Keratinocyte (primary cell): ENCODE measurements around the gene MERTK. TPM values are rescaled to one million over a fixed set of nuclear protein-coding genes. Genes with fewer than 3 reads are reported as not detected.
A peak's percentile ranks its signal among the peaks of the same experiment; 100 is the strongest.

Source experiments
- DNase-seq: peaks from one replicate; pipeline ENCODE4 v3.0.0-alpha.2; 2011; ENCODE audit warnings: low read depth, missing footprints, low spot score
- FAIRE-seq: peaks from 2 replicates; lab custom pipeline; 2011; peaks lifted over from hg19 to GRCh38; lab: Jason Lieb, UNC
- H2AFZ ChIP-seq: 2 replicates; pipeline ENCODE4 v1.6.0; 2012; ENCODE audit warnings: low read length, control low read depth, inconsistent platforms; ENCODE audit not compliant: control insufficient read depth
- H3K27ac ChIP-seq: 2 replicates; pipeline ENCODE4 v1.5.1; 2011; ENCODE audit warnings: low read length; ENCODE audit not compliant: control insufficient read depth, insufficient read depth
- H3K27me3 ChIP-seq: 3 replicates; pipeline ENCODE4 v1.6.0; 2011; ENCODE audit warnings: low read length; ENCODE audit not compliant: control insufficient read depth, insufficient read depth; ENCODE audit errors: extremely low read depth
- H3K36me3 ChIP-seq, 2 experiments: 2 replicates in 1 of 2; 3 replicates in 1 of 2; pipeline ENCODE4 v1.5.1; 2011; ENCODE audit warnings: low read length in 2 of 2, mild to moderate bottlenecking in 1 of 2; ENCODE audit not compliant: control insufficient read depth in 2 of 2, insufficient read depth in 2 of 2; ENCODE audit errors: extremely low read depth in 1 of 2
- H3K4me1 ChIP-seq: 3 replicates; pipeline ENCODE4 v1.5.1; 2011; ENCODE audit warnings: low read length; ENCODE audit not compliant: control insufficient read depth, insufficient read depth; ENCODE audit errors: extremely low read depth
- H3K4me2 ChIP-seq: 3 replicates; pipeline ENCODE4 v1.6.0; 2011; ENCODE audit warnings: low read depth, low read length; ENCODE audit not compliant: control insufficient read depth, insufficient read depth; ENCODE audit errors: extremely low read depth
- H3K4me3 ChIP-seq, 3 experiments: fragments of 200-600 bp in 1 of 3; sonication (generic) in 1 of 3; 2 replicates in 2 of 3; 3 replicates in 1 of 3; pipeline ENCODE4 v1.5.1; 2011 to 2016; ENCODE audit warnings: low read length in 3 of 3, mild to moderate bottlenecking in 3 of 3, control low read depth in 2 of 3, inconsistent platforms in 1 of 3, low read depth in 1 of 3, mixed read lengths in 1 of 3, mixed run types in 1 of 3, moderate library complexity in 1 of 3; ENCODE audit not compliant: control insufficient read depth in 2 of 3, insufficient read depth in 2 of 3; ENCODE audit errors: extremely low read depth in 1 of 3
- H3K79me2 ChIP-seq: 2 replicates; pipeline ENCODE4 v1.6.0; 2012; ENCODE audit warnings: low read length; ENCODE audit not compliant: control insufficient read depth, insufficient read depth
- H3K9ac ChIP-seq: 3 replicates; pipeline ENCODE4 v1.6.0; 2011; ENCODE audit warnings: low read length; ENCODE audit not compliant: control insufficient read depth, insufficient read depth; ENCODE audit errors: extremely low read depth
- H3K9me1 ChIP-seq: 3 replicates; pipeline ENCODE4 v1.6.0; 2011; ENCODE audit warnings: low read length; ENCODE audit not compliant: control insufficient read depth, insufficient read depth; ENCODE audit errors: extremely low read depth
- H3K9me3 ChIP-seq: 2 replicates; pipeline ENCODE4 v1.5.1; 2012; ENCODE audit warnings: low read depth, low read length; ENCODE audit not compliant: control insufficient read depth
- H4K20me1 ChIP-seq: 3 replicates; pipeline ENCODE4 v1.6.0; 2011; ENCODE audit warnings: low read length; ENCODE audit not compliant: control insufficient read depth, insufficient read depth; ENCODE audit errors: extremely low read depth
- CTCF ChIP-seq, 3 experiments: IDR thresholded peaks in 1 of 3; conservative IDR thresholded peaks in 1 of 3; optimal IDR thresholded peaks in 1 of 3; 2 replicates in 2 of 3; 3 replicates in 1 of 3; pipeline versions ENCODE3 to v1.5.1; 2011; ENCODE audit warnings: low read length in 3 of 3, mild to moderate bottlenecking in 3 of 3, moderate library complexity in 2 of 3, control low read depth in 1 of 3, inconsistent platforms in 1 of 3; ENCODE audit not compliant: insufficient read depth in 2 of 3; ENCODE audit errors: extremely low read depth in 1 of 3
- EZH2 ChIP-seq: IDR thresholded peaks from one replicate; pipeline ENCODE4 v1.6.1; 2012; ENCODE audit warnings: inconsistent platforms, mild to moderate bottlenecking, low read length, moderate library complexity
- dilution Hi-C: fragments of 300-500 bp; cut with MboI; formaldehyde crosslinking; loops from one replicate; pipeline ENCODE4 v1.7.0; 2020; ENCODE audit warnings: low sequenced_read_pairs; ENCODE audit not compliant: extremely low pct_ligation_motif_present
- polyA plus RNA-seq, 5 experiments: library from polyadenylated mRNA; depleted of rRNA in 3 of 5; stranded (reverse) in 3 of 5; stranded (forward) in 1 of 5; unstranded in 1 of 5; fragments of >200 nt; gene quantifications; 1 replicate in 1 of 5; 2 replicates in 3 of 5; 3 replicates in 1 of 5; pipeline versions ENCODE4 v1.2.1 to v1.2.3, GENCODE V29; 2011 to 2012; ENCODE audit warnings: missing spikeins in 2 of 5, low read depth in 1 of 5, low replicate concordance in 1 of 5

MERTK gene
- polyA plus RNA-seq, 1 donor (not counting 4 experiments of a cell fraction or from before 2014, with no cell fraction given): 0.14 TPM

GRCh38 chr2:111983478-111984212 is 85.2 kb downstream of the MERTK start:
- no peaks in the 10 kb centered on the region for H4K20me1 ChIP-seq
- peaks cover 6% of the 10 kb centered on the region for H3K4me1 ChIP-seq
- no peak overlapping the region for H3K9ac ChIP-seq
- H3K4me3 ChIP-seq: no peak overlapping the region
- dilution Hi-C loops: no loop called here
- no peak overlapping the region for H3K4me2 ChIP-seq
- peaks cover 25% of the 10 kb centered on the region for H3K27me3 ChIP-seq
- no peaks in the 10 kb centered on the region for H3K36me3 ChIP-seq
- no peaks in the 10 kb centered on the region for H3K79me2 ChIP-seq
- no peak for TF ChIP-seq CTCF (optimal IDR thresholded peaks at IDR 0.05 in 1 of 3, IDR thresholded peaks at IDR 0.05 in 1 of 3, conservative IDR thresholded peaks at IDR 0.05 in 1 of 3; ENCODE audit: extremely low read depth in 1 of 3, insufficient read depth in 2 of 3, low read length in 3 of 3)
- no peak for TF ChIP-seq EZH2
- no peak overlapping the region for H2AFZ ChIP-seq
- no peak overlapping the region for H3K27ac ChIP-seq
- FAIRE-seq (no peak), DNase-seq (no peak)
- H3K9me3 ChIP-seq: no peaks in the 10 kb centered on the region
- H3K9me1 ChIP-seq: no peaks in the 10 kb centered on the region

- no peaks in the 10 kb centered on the region for H4K20me1 ChIP-seq
- no peaks in the 10 kb centered on the region for H3K9me3 ChIP-seq
- no peak for DNase-seq
- no peak overlapping the region for H3K27ac ChIP-seq
- peaks cover 31% of the 10 kb centered on the region for H3K27me3 ChIP-seq
- H3K36me3 ChIP-seq: no peaks in the 10 kb centered on the region
- TF ChIP-seq EZH2 (no peak), CTCF (optimal IDR thresholded peaks at IDR 0.05 in 1 of 3, IDR thresholded peaks at IDR 0.05 in 1 of 3, conservative IDR thresholded peaks at IDR 0.05 in 1 of 3; ENCODE audit: extremely low read depth in 1 of 3, insufficient read depth in 2 of 3, low read length in 3 of 3) (no peak)
- dilution Hi-C loops: no loop called here
- peak; percentile 52 for FAIRE-seq
- H3K4me1 ChIP-seq: peaks cover 6% of the 10 kb centered on the region
- no peaks in the 10 kb centered on the region for H3K9me1 ChIP-seq
- no peak overlapping the region for H3K4me3 ChIP-seq
- no peaks in the 10 kb centered on the region for H3K79me2 ChIP-seq
- H2AFZ ChIP-seq: no peak overlapping the region
- H3K9ac ChIP-seq: no peak overlapping the region
- H3K4me2 ChIP-seq: no peak overlapping the region
Observed at GRCh38 chr2:111984213-111984604, 85.8 kb downstream of the MERTK start.
